ENCODE results near the gene ZNF598. TPM values are rescaled to one million over a fixed set of nuclear protein-coding genes. Genes with fewer than 3 reads are reported as not detected.
"Not testable (repeated sequence)": the region's sequence is repeated elsewhere in the genome, so short reads cannot be mapped to it uniquely, and the experiment has no call there.

Gene ZNF598
- polyA plus RNA-seq, 5 donors, result 11.9 to 32.1 (median 19.9) TPM

- DNase-seq, result no peak
Observed at GRCh38 chr16:1960665-1961630, 48.7 kb downstream of the ZNF598 start.

DNA sequence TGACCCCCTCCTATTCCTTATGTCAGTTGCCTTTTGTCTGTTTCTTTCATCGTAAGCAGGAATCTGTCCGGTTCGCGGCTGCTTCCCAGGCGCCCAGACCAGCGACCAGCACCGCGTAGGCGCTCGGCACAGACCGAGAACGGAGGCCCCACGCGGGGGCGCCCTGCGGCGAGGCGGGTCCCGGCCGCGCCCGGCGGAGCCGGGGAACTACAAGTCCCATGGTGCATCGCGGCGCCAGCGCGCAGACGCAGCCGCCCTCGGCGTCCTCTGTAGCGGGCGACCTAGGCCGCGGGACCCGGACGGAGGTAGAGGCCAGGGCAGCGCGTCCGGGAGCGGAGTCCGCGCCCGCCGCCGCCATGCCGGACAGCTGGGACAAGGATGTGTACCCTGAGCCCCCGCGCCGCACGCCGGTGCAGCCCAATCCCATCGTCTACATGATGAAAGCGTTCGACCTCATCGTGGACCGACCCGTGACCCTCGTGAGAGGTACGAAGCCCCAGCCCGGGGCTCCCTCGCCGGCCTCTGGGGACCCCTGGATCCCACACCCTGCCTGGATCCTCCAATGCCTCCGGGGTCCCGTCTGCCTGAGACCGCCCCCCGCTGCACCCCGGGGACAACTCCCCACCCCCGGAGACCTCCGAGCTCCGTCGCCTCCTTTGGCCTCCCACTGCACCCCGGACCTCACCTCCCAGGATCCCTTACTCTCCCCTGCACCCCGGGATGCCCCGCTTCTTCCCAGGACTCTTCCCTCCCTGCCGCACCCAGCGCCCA lies 50.2 kb downstream of the ZNF598 start, which contains the start of gene NDUFB10:
NDUFB10 (plus strand) TSS at position 270 of the 771 bp plus-strand sequence; CDS start at position 357, 87 bp downstream.
- DNase-seq, result peak; percentile 89 to 90

DNA sequence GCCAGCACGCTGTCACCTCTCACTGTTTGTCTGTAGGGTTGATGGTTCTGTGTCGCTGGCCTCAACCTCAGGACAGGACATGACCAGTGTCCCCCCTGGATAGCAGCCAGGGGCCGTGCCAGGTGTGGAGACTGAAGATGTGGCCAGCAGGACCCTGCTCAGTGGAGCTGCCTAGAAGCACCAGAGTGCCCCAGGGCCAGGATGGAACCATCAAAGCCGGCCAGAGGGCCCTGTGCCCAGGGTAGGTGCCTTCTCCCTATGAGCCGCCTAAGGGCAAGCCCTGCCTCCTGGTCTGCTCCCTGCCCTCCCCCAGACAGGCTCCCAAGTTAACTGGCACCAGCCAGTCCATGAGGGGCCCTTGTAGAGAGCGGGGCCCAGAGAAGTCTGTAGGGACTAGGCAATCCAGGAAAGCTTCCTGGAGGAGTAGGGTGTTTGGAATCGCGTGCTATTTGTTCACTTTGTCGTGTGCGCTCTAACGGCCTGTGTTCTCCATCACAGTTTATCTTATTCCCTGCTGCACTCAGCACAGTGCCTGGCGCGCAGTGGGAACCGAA lies 50.8 kb downstream of the ZNF598 start:
- DNase-seq, result no peak

- DNase-seq, result not testable (repeated sequence)
Observed at GRCh38 chr16:1958143-1958491, 51.5 kb downstream of the ZNF598 start.

DNA sequence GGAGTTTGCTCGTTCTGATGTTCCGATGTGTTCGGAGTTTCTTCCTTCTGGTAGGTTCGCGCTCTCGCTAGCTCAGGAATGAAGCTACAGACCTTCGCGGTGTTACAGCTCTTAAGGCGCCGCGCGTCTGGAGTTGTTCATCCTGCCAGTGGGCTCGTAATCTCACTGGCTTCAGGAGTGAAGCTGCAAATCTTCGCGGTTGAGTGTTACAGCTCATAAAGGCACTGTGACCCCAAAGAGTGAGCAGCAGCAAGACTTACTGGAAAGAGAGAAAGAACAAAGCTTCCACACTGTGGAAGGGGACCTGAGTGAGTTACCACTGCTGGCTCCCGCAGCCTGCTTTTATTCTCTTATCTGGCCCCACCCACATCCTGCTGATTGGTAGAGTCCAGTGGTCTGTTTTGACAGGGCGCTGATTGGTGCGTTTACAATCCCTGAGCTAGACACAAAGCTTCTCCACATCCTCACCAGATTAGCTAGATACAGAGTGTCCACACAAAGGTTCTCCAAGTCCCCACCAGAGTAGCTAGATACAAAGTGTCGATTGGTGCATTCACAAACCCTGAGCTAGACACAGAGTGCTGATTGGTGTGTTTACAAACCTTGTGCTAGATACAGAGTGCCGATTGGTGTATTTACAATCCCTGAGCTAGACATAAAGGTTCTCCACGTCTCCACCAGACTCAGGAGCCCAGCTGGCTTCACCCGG lies 52.0 kb downstream of the ZNF598 start:
- not testable (repeated sequence) for DNase-seq

GRCh38 chr16:1953734-1954133 lies 55.9 kb downstream of the ZNF598 start:
- DNase-seq, result no peak

GRCh38 chr16:1950559-1950958 lies 59.1 kb downstream of the ZNF598 start:
- DNase-seq, result no peak

DNA sequence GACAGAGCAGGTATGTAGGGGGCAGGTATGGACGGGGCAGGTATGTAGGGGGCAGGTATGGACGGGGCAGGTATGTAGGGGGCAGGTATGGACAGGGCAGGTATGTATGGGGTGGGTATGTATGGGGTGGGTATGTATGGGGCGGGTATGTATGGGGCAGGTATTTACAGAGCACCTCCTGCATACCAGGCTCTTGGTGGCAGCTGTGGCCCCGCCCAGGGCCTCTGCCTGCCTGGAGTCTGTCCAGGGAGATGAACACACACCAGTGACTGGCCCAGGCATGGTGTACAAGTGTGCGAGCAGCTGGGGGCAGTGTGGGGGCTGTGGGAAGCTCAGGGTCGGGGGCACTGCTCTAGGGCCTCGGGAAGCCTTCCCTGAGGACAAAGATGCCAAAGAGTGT lies 59.6 kb downstream of the ZNF598 start:
- DNase-seq, result no peak

GRCh38 chr16:1949507-1949906 lies 60.1 kb downstream of the ZNF598 start:
- no peak for DNase-seq

Other genes starting within 250 kb of the ZNF598 start
- 10 to 100 TPM; 16.6 to 56.6 (median 30.3) TPM for gene NME3, start 238.3 kb downstream of the ZNF598 start, polyA plus RNA-seq (ENCODE audit: insufficient read depth in 1 of 5, insufficient read length in 5 of 5, low replicate concordance in 1 of 5)
- 10 to 100 TPM in 1 of 5 donors, 1 to 10 TPM in 4; 6.7 to 10.5 (median 7.8) TPM for gene EME2, start 237.0 kb downstream of the ZNF598 start, polyA plus RNA-seq (ENCODE audit: insufficient read depth in 1 of 5, insufficient read length in 5 of 5, low replicate concordance in 1 of 5)
- gene MRPS34, start 236.7 kb downstream of the ZNF598 start, polyA plus RNA-seq (ENCODE audit: insufficient read depth in 1 of 5, insufficient read length in 5 of 5, low replicate concordance in 1 of 5), result 10 to 100 TPM; 51.5 to 82.1 (median 57.4) TPM
- 10 to 100 TPM; 24.0 to 47.3 (median 35.9) TPM for gene SPSB3, start 227.2 kb downstream of the ZNF598 start, polyA plus RNA-seq (ENCODE audit: insufficient read depth in 1 of 5, insufficient read length in 5 of 5, low replicate concordance in 1 of 5)
- 10 to 100 TPM; 26.4 to 71.8 (median 40.8) TPM for gene NUBP2, start 226.9 kb downstream of the ZNF598 start, polyA plus RNA-seq (ENCODE audit: insufficient read depth in 1 of 5, insufficient read length in 5 of 5, low replicate concordance in 1 of 5)
- gene IGFALS, start 216.1 kb downstream of the ZNF598 start, polyA plus RNA-seq (ENCODE audit: insufficient read depth in 1 of 5, insufficient read length in 5 of 5, low replicate concordance in 1 of 5), result 1 to 10 TPM; 1.1 to 4.2 (median 2.4) TPM
- gene HAGH, start 183.0 kb downstream of the ZNF598 start, polyA plus RNA-seq (ENCODE audit: insufficient read depth in 1 of 5, insufficient read length in 5 of 5, low replicate concordance in 1 of 5), result 10 to 100 TPM; 20.1 to 32.2 (median 26.6) TPM
- gene FAHD1, start 182.6 kb downstream of the ZNF598 start, polyA plus RNA-seq (ENCODE audit: insufficient read depth in 1 of 5, insufficient read length in 5 of 5, low replicate concordance in 1 of 5), result 10 to 100 TPM; 16.2 to 25.2 (median 16.9) TPM
- gene MEIOB, start 137.7 kb downstream of the ZNF598 start, polyA plus RNA-seq (ENCODE audit: insufficient read depth in 1 of 5, insufficient read length in 5 of 5, low replicate concordance in 1 of 5), result under 1 TPM; 0.23 to 0.86 (median 0.51) TPM
- under 1 TPM; 0.09 to 0.40 (median 0.18) TPM for gene HS3ST6, start 91.4 kb downstream of the ZNF598 start, polyA plus RNA-seq (ENCODE audit: insufficient read depth in 1 of 5, insufficient read length in 5 of 5, low replicate concordance in 1 of 5)
- gene MSRB1, start 66.6 kb downstream of the ZNF598 start, polyA plus RNA-seq (ENCODE audit: insufficient read depth in 1 of 5, insufficient read length in 5 of 5, low replicate concordance in 1 of 5), result 10 to 100 TPM; 11.8 to 22.8 (median 14.9) TPM
- gene RPL3L, start 55.1 kb downstream of the ZNF598 start, polyA plus RNA-seq (ENCODE audit: insufficient read depth in 1 of 5, insufficient read length in 5 of 5, low replicate concordance in 1 of 5), result 1 to 10 TPM in 1 of 5 donors, under 1 TPM in 4; 0.05 to 2.0 (median 0.18) TPM
- 100 to 1,000 TPM in 1 of 5 donors, 10 to 100 TPM in 4; 78.0 to 123 (median 87.7) TPM for gene NDUFB10, start 50.3 kb downstream of the ZNF598 start, polyA plus RNA-seq (ENCODE audit: insufficient read depth in 1 of 5, insufficient read length in 5 of 5, low replicate concordance in 1 of 5)
- 1,000 to 10,000 TPM; 2,201 to 2,837 (median 2,396) TPM for gene RPS2, start 45.0 kb downstream of the ZNF598 start, polyA plus RNA-seq (ENCODE audit: insufficient read depth in 1 of 5, insufficient read length in 5 of 5, low replicate concordance in 1 of 5)
- under 1 TPM in 1 of 5 donors, not detected in 4; 0.13 TPM for gene RNF151, start 43.0 kb downstream of the ZNF598 start, polyA plus RNA-seq (ENCODE audit: insufficient read depth in 1 of 5, insufficient read length in 5 of 5, low replicate concordance in 1 of 5)
- gene TBL3, start 37.8 kb downstream of the ZNF598 start, polyA plus RNA-seq (ENCODE audit: insufficient read depth in 1 of 5, insufficient read length in 5 of 5, low replicate concordance in 1 of 5), result 10 to 100 TPM; 22.8 to 42.3 (median 28.9) TPM
- gene NOXO1, start 28.4 kb downstream of the ZNF598 start, polyA plus RNA-seq (ENCODE audit: insufficient read depth in 1 of 5, insufficient read length in 5 of 5, low replicate concordance in 1 of 5), result under 1 TPM in 4 of 5 donors, not detected in 1; 0.18 to 0.57 (median 0.39) TPM
- 10 to 100 TPM; 17.0 to 28.1 (median 21.1) TPM for gene GFER, start 25.6 kb downstream of the ZNF598 start, polyA plus RNA-seq (ENCODE audit: insufficient read depth in 1 of 5, insufficient read length in 5 of 5, low replicate concordance in 1 of 5)
- under 1 TPM; 0.46 to 0.80 (median 0.65) TPM for gene SYNGR3, start 19.9 kb downstream of the ZNF598 start, polyA plus RNA-seq (ENCODE audit: insufficient read depth in 1 of 5, insufficient read length in 5 of 5, low replicate concordance in 1 of 5)
- 1 to 10 TPM; 1.1 to 7.9 (median 2.3) TPM for gene NPW, start 10.0 kb upstream of the ZNF598 start, polyA plus RNA-seq (ENCODE audit: insufficient read depth in 1 of 5, insufficient read length in 5 of 5, low replicate concordance in 1 of 5)
- gene NHERF2, start 17.1 kb upstream of the ZNF598 start, polyA plus RNA-seq (ENCODE audit: insufficient read depth in 1 of 5, insufficient read length in 5 of 5, low replicate concordance in 1 of 5), result 100 to 1,000 TPM in 2 of 5 donors, 10 to 100 TPM in 3; 63.1 to 196 (median 91.8) TPM
- gene NTHL1, start 38.0 kb upstream of the ZNF598 start, polyA plus RNA-seq (ENCODE audit: insufficient read depth in 1 of 5, insufficient read length in 5 of 5, low replicate concordance in 1 of 5), result 10 to 100 TPM; 21.0 to 41.2 (median 26.9) TPM
- gene TSC2, start 38.2 kb upstream of the ZNF598 start, polyA plus RNA-seq (ENCODE audit: insufficient read depth in 1 of 5, insufficient read length in 5 of 5, low replicate concordance in 1 of 5), result 100 to 1,000 TPM; 100 to 149 (median 120) TPM
- gene PKD1, start 126.1 kb upstream of the ZNF598 start, polyA plus RNA-seq (ENCODE audit: insufficient read depth in 1 of 5, insufficient read length in 5 of 5, low replicate concordance in 1 of 5), result 100 to 1,000 TPM in 3 of 5 donors, 10 to 100 TPM in 2; 66.7 to 168 (median 123) TPM
- 1 to 10 TPM; 1.0 to 1.8 (median 1.5) TPM for gene RAB26, start 138.8 kb upstream of the ZNF598 start, polyA plus RNA-seq (ENCODE audit: insufficient read depth in 1 of 5, insufficient read length in 5 of 5, low replicate concordance in 1 of 5)
- gene TRAF7, start 146.0 kb upstream of the ZNF598 start, polyA plus RNA-seq (ENCODE audit: insufficient read depth in 1 of 5, insufficient read length in 5 of 5, low replicate concordance in 1 of 5), result 10 to 100 TPM; 41.0 to 62.8 (median 45.7) TPM
- under 1 TPM; 0.16 to 0.85 (median 0.50) TPM for gene CASKIN1, start 186.8 kb upstream of the ZNF598 start, polyA plus RNA-seq (ENCODE audit: insufficient read depth in 1 of 5, insufficient read length in 5 of 5, low replicate concordance in 1 of 5)
- 10 to 100 TPM; 32.3 to 48.6 (median 33.9) TPM for gene MLST8, start 195.6 kb upstream of the ZNF598 start, polyA plus RNA-seq (ENCODE audit: insufficient read depth in 1 of 5, insufficient read length in 5 of 5, low replicate concordance in 1 of 5)
- gene BRICD5, start 201.0 kb upstream of the ZNF598 start, polyA plus RNA-seq (ENCODE audit: insufficient read depth in 1 of 5, insufficient read length in 5 of 5, low replicate concordance in 1 of 5), result 1 to 10 TPM; 2.6 to 9.0 (median 5.8) TPM
- 10 to 100 TPM in 1 of 5 donors, 1 to 10 TPM in 4; 7.2 to 13.3 (median 9.1) TPM for gene PGP, start 205.0 kb upstream of the ZNF598 start, polyA plus RNA-seq (ENCODE audit: insufficient read depth in 1 of 5, insufficient read length in 5 of 5, low replicate concordance in 1 of 5)
- gene E4F1, start 213.8 kb upstream of the ZNF598 start, polyA plus RNA-seq (ENCODE audit: insufficient read depth in 1 of 5, insufficient read length in 5 of 5, low replicate concordance in 1 of 5), result 10 to 100 TPM in 4 of 5 donors, 1 to 10 TPM in 1; 9.7 to 24.6 (median 15.3) TPM
- gene DNASE1L2, start 226.6 kb upstream of the ZNF598 start, polyA plus RNA-seq (ENCODE audit: insufficient read depth in 1 of 5, insufficient read length in 5 of 5, low replicate concordance in 1 of 5), result 1 to 10 TPM in 1 of 5 donors, under 1 TPM in 4; 0.60 to 1.2 (median 0.77) TPM
- 10 to 100 TPM; 37.2 to 76.1 (median 44.8) TPM for gene ECI1, start 241.8 kb upstream of the ZNF598 start, polyA plus RNA-seq (ENCODE audit: insufficient read depth in 1 of 5, insufficient read length in 5 of 5, low replicate concordance in 1 of 5)

Measured in right lung (tissue), 5 donors.